DLD1 (cell line): ENCODE measurements around the gene ATP8A1.
"Not testable (repeated sequence)": the region's sequence is repeated elsewhere in the genome, so short reads cannot be mapped to it uniquely, and the experiment has no call there.

Experiments used
- in situ Hi-C: cut with HindIII; loops from 2 replicates; pipeline ENCODE4 v1.10.0; 2017; ENCODE audit warnings: low sequenced_read_pairs

The ATP8A1 gene

DNA sequence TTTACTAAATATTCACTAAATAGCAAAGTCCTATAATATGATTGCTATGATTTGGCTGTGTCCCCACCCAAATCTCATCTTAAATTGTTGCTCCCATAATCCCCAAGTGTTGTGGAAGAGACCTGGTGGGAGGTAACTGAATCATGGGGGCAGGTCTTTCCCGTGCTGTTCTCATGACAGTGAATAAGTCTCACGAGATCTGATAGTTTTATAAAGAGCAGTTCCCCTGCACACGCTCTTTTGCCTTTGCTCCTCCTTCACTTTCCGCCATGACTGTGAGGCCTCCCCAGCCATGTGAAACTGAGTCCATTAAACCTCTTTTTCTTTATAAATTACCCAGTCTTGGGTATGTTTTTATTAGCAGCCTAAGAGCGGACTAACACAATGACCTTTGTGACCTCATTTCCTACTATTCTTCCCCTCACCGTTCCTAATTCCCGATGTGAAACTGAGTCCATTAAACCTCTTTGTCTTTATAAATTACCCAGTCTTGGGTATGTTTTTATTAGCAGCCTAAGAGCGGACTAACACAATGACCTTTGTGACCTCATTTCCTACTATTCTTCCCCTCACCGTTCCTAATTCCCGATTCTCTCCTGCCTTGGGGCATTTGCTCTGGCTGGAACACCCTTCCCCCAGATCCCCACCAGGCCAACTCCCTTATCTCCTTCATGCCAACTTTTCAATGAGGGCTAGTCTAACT, 4.2 kb downstream of the ATP8A1 start:
- in situ Hi-C loops, result not testable (repeated sequence)

DNA sequence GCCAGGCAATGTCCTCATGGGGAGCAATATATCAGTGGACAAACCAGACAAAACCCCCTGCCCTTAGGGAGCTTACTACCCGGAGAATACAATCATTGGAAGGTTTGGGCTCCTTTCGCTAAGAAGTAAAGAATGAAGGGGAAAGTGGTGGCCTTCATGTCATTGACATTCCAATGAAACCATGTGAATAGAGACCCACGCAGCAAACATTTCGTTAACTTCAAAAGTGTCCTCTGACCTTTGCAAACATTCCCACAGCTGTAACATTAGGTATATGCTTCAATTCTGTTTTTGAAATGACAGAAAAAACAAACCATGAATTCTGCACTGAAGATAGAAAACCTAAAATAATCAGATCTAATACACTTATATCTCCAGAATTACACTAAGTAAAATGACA, 7.0 kb downstream of the ATP8A1 start:
- in situ Hi-C loops, result no loop called here

DNA sequence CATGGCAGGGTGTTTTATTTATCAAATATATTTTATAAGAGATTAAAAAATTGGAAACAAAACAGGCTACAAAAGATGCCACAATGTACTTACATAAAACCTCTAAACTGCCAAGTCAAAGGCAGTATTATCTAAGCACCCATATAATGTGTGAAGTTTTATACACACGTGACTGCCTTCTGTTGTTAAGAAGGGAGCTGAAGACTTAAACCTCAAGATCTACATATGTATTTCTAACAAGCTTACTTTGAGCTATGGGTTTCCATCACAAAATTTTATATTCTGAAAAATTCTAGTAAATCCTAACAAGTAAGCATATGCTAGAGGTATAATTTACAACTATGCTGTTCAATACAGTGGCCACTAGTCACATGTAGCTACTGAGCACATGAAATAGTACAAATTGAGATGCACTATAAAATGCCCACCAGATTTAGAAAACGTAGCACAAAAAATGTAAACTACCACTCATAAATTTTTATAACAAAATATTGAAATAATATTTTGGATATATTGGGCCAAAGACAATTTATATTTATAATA, 9.8 kb downstream of the ATP8A1 start:
- in situ Hi-C loops, result no loop called here

DNA sequence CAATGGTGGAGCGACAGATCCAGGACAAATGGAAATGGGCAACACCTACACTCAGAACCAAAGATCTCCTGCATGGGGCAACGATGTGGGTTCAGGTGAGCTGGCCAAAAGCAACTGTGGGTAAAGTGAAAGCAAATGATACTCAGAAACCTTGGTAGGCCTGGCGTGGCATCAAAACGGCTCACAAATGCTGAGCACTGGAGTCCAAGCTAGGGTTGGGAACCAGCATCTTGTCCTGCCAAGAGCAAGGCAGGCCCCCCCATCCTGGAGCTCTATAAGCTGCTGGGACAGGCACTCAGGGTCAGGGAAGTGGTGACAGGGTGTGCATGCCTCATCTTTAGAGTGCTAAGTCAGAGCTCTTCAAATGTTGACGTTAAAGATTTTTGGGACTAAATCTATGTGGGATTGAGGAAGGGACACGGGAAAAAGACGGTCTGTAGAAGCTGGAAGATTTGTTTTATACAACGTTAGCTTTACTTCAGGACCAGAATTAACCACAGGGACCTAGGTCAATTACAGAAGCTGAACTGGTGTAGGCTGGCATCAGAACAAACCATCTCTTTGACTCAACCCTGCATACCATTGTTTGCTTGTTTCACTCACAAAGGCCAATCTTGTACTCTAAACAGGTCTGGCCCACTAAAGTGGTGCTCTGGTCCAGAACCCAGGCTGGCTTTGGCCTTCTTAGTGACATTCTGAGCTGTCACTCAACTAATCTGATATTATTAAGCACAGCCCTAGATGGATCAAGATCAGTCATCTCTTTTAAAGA, 10.7 kb downstream of the ATP8A1 start:
- in situ Hi-C loops, result no loop called here

DNA sequence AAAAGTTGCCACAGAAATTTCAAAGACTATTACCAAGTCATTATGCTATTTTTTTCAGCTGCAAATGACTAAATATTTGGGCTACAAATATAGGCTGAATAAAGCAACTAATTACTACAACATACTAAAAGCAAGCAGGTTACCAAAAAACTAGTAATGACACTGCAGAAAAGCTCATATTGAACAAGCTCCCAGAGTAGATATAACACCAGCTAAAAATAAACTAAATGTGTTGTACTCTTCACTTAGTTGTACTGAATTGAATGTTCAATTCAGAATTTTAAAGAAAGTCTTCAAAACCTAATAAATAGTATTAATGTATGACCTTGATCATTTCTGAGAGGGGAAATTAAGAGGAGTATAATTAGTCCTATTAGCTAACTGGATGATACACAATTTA, 12.0 kb downstream of the ATP8A1 start:
- in situ Hi-C loops, result no loop called here

DNA sequence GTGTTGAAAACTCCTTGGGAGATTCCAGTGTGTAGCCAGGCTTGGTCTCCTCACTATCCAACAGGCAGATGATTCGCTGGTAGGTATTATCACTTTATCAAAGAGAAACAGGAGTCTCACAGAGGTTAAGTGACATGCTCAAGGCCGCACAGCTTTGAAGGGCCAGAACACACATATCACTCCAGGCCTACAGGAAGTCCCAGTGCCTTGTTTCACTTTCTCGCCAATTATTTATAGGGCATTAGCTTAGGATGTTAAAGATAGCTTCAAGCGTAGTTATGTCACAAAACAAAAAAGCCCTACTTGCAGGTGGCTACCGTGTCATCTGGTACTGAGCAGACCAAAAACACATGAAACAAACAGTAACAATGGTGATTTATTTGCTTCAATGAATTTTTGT, 13.2 kb downstream of the ATP8A1 start:
- in situ Hi-C loops, result no loop called here

DNA sequence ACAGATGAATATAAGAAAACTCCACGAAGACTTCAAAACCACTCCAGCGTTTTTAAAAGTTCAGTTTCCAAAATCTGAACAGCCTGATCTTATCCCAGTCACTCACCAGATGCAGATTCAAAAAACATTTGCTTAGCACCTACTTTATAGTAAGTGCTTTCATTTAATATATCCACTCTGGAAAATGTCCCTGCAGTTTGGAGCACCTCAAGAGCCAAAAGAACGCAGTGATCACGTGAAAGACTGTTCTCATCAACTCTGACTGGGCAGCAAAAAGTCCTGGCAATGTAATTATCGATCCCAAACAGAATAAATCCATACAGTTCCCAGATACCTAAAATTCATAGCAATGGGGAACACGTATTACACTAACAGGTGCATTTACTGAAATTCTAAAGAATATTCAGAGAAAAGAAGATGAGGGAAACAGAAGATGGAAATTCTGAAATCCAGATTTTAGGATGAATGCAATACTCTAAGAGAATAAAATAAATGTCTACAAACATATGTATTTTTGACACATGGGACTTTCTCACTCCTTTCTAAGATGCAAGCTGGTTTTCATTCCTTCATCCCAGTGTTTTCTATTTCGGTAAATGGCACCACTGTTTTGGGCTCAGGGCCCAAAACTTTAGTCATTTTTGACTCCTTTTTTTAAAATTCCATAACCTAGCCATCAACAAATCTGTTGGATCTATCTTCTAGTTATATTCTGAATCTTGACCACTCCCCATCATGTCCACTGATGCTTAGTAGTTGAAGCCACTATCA, 13.9 kb downstream of the ATP8A1 start:
- in situ Hi-C loops, result no loop called here

DNA sequence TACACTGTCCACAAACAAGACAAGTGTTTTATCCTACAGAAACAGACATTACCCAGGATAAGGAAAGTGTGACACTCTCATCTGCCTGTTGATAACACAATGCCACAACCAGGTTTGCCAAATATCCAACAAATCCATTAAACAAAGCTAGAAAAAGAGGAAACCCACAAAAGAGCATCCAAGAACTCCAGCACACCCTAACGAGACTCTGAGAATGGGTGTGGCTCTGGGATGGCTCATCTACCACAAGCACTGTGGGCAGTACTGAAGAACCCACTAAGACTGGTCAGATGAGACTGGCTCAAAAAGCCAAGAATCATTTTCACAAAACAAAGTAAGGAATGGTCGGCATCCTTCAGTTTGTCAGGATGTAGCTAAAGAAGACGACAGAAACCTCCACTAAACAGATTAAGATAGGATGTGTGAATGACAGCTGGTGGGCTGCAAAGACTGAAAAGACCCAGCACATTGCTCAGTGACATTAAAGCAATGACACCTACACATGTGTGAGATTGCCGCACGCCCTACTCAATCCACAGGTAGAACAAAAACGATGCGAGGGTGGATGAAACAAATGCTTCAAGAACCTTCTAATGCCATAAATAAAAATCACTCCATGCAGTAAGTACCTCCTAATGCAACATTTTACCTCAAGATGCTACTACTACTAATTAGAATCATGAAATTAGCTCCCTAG, 14.7 kb downstream of the ATP8A1 start:
- in situ Hi-C loops, result no loop called here

DNA sequence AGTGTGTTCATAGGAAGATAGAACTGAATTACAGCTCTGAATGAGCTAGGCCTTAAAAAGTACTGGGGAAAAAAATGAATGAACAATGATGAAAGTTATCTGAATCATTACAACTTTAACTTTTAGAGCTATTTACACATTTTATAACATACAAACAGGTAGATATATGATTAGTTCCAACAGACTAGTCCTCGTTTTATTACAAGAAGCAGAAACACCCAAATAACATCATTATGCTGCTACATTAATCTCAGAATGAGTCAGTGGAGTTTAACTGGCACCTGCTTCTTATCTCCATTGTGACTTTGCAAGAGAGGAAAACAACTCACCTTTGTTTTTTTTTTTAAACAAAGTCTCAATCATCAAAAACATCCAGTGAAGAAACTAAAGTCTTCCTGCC, 15.2 kb downstream of the ATP8A1 start:
- in situ Hi-C loops, result no loop called here

DNA sequence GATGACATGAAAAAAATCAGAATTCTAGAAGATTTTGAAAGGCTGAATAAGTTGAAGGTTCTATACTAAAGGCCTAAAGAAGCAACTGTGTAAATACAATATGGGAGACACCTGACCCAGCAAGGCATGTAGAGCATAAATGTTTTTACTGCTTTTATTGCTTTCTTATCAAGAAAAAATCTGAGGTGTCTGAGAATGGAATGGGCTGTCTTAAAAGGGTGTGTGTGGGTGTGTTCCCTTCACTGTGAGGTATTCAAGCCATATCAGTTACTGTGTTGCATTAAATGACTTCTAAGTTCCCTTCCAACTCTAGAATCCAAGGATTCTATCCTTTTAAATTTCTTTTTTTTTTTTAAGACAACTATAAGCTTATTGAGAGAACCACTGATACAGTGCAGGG, 15.7 kb downstream of the ATP8A1 start:
- in situ Hi-C loops, result no loop called here

DNA sequence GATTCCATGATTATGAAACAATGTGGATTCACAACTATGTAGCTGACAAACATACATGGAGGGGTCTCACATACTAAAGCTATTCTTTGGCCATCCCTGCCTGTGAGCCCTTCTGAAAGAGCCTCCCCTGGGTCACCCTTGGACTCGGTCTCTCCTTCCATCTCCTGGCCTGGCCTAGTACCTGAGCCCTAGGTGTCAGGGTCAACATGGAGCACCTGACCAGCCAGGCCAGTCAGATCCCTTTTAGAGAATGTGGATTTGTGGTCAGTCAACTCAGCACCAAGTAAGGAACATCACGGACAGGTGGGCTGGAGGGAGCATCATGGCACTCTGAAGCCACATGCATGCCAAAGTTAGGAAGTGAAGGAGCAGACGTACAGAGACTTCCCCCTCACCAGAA, 16.3 kb downstream of the ATP8A1 start:
- in situ Hi-C loops, result no loop called here

DNA sequence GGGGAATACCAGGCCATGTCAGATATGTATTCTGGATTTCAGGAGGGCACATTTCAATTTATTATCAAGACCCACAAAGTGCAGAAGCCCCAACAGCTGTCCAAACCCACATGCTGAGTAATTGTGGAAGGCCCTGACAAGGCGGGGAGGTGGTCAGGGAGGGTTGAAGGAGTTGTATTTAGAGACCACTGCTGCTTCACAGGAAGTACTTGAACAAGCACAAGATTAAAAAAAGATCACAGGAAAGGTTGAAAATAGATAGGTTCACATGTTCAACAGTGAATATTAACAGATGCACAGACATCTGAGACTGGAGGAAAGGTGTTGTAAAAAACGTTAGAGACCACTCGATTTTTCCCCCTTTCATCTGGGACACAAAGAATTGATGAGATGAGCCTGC, 17.9 kb downstream of the ATP8A1 start:
- in situ Hi-C loops, result no loop called here

DNA sequence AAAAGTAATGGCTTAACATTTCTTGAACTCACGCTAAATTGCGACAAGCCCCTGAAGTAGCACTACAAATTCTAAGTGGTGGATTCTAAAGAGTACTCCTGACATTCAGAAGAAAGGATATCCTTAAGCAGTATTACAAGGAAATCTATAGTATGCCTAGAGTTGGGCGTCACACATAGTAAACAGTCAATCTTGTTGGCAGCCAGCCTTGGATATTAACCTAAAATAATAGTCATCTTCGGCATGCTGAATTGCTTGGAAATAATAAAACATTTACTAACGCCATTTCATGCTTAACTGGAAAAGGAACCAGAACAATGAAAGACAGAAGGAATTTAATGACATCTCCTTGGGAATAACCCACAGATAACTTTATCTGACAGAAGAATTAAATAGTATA, 18.6 kb downstream of the ATP8A1 start:
- in situ Hi-C loops, result no loop called here

DNA sequence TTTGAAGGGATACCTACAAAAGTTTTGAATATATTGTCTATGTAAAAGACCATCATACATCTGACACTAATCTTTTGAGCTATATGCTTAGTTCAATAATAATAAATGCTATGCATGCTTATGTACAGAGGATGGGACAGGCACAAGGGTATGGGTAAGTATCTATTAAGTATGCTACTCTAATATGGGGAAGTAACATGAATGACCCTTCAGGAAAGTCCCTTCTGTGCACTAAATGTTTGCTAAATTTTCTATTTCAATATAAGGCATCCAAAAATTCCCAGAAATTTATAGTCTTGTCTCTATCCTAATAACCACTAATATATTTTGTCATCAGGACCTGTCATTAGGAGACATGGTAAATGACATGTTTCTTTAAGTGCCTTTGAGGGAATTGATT, 19.0 kb downstream of the ATP8A1 start:
- in situ Hi-C loops, result no loop called here

DNA sequence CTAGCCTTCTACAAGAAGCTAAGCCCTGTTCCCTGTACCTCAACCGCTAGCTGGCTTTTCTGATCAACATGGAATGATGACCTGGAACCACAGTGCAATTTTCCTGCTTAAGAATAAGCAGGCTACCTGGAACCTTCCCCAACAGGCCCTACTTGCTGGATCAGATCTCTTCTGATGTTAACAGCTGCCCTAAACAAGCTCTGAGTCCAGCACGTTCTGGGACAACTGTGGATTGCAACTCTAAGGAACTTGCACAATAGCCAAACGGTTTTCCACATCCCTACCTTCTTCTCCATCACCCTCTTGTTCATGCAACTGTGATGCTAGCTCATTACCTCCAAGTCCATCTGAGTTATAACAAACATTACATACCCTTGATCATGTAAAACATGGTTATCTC, 19.8 kb downstream of the ATP8A1 start:
- in situ Hi-C loops, result no loop called here

DNA sequence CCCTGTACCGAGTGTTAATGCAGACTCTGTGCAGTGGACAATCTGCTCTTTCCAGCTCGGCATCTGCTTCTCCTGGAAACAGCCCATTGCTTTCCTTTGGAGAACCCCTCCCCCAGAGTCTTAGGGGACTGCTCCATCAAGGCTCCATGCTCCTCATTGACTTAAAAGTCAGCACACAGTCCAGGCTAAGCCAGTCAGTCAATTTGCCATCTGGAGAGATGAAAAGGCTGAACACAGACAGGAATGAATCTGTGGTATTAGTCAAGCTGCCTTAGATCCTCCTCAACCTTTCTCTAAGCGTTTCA, 20.3 kb downstream of the ATP8A1 start:
- in situ Hi-C loops, result no loop called here

DNA sequence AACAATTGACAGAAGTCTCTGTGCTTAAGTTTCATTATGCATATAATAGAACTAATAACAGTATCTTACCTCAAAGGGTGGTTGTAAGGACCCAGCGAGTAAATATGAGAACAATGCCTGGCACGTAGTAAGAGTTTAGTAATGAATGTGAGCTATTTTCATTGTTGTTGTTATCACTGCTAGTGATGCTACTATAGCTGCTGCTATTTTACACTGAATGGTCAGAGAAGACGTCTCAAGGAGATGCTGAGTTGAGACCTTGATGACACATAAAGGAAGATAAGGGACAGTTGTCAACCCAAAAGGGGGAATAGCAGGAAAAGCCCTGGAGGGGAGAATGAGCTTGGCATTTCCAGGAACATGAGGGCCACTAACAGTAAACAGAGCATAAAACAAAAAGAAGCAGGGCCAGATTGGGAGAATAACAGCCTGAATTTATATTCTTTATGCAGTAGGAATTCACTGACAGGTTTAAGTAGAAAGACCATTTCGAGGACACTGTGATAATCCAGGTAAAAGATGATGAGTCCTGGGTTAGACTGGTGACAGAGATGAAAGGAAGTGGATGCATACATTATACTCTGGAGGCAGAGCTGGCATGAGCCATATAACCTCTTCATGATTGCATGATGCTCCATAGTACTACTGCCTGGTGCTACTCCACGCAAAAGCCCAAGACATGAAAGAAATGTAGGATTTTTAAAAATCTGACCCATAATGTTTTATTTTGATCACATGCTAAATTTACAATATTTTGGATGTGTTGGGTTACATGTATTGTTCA, 23.1 kb downstream of the ATP8A1 start:
- in situ Hi-C loops, result no loop called here

DNA sequence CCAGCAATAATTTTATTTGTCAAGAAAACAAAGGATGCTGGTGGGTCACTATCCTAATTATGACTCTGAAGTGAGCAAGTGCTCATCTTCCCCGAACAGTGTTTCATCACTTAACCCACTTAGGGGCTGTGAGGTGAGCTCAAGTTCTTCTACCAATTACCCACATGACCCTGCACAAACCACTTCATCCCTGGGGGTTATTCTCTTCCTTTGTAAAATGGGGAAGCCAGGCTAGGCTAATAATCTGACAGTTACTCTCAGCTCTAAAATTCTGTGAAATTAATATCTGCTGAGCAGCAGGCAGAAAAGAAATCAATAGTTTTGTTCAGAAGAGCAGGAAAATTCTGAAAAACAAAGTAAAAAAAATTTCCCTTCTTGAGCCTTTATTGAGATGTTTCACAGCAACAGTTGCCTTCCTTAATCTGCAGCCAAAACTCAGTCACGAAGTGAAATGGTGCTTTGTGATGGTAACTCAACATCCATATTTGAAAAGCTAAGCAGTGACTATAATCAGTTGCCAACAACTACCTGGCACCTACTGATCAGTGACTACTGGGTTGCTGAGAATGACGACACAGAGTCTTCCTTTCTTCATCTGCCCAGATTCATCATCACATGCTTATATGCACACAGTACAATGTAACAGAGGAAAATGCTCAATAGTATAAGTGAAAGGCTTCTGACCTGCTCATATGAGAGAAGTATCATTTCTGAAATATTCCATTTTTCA, 24.1 kb downstream of the ATP8A1 start:
- in situ Hi-C loops, result no loop called here

DNA sequence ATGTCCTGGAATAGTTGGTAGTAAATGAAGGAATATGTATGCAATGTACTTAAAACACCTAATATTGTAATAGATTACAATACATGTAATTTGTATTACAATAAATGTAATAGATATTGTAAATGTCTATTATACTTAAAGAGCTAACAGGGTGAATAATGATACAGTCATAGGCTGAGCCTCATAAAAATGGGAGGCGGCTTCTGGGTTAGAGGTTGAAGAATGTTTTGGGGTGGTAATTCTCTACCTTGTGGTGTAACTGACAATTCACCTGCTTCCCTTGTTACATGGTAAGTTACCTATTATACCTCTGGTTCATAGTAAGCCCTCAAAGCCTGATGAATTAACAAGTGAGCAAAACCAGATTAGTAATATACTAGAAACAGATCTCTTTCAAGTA, 26.0 kb downstream of the ATP8A1 start:
- in situ Hi-C loops, result no loop called here

DNA sequence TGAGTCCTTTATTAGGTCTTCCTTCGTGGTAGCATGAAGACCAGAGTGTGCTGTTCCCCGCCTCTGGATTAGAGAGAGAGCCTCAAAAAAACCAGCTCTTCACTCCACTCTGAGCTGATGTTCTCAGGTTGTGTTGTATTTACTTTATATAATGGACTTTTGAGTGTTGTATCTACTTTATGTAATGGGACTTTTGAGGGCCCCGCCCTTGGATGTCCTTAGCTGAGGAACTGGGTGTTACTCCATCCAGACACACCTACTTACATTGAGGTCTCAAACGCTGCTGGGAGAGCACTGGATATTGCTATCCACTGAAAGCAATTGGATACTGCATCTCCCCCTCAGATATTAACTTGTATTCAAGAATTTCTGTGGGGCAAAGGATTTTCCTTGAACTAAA, 28.2 kb downstream of the ATP8A1 start:
- in situ Hi-C loops, result no loop called here
